H9 (cell line): ENCODE results near the gene PTK7. TPM values are rescaled to one million over a fixed set of nuclear protein-coding genes. Genes with fewer than 3 reads are reported as not detected.

ENCODE experiments used
- DNase-seq: peaks from one replicate; pipeline ENCODE4 v3.0.0-alpha.2; 2017
- H2AFZ ChIP-seq: one replicate; pipeline ENCODE4 v1.6.1; 2013; ENCODE audit warnings: mild to moderate bottlenecking, low read length, control low read depth, moderate library complexity
- H2AK5ac ChIP-seq: 2 replicates; pipeline ENCODE4 v1.6.1; 2013; ENCODE audit warnings: low read length, control low read depth, mixed read lengths; ENCODE audit not compliant: insufficient read length
- H2BK120ac ChIP-seq: one replicate; pipeline ENCODE4 v1.6.1; 2013; ENCODE audit warnings: low read depth, mild to moderate bottlenecking, low read length, control low read depth, inconsistent platforms; ENCODE audit not compliant: poor library complexity, severe bottlenecking
- H2BK12ac ChIP-seq: 2 replicates; pipeline ENCODE4 v1.6.1; 2013; ENCODE audit warnings: low read length, control low read depth, mixed read lengths, low read depth; ENCODE audit not compliant: insufficient read length
- H2BK15ac ChIP-seq: 2 replicates; pipeline ENCODE4 v1.6.1; 2013; ENCODE audit warnings: low read depth, low read length, control low read depth
- H2BK20ac ChIP-seq: one replicate; pipeline ENCODE4 v1.6.1; 2013; ENCODE audit warnings: low read depth, mild to moderate bottlenecking, low read length, control low read depth, inconsistent platforms; ENCODE audit not compliant: poor library complexity, severe bottlenecking
- H2BK5ac ChIP-seq: 2 replicates; pipeline ENCODE4 v1.6.1; 2013; ENCODE audit warnings: low read length, control low read depth, mixed read lengths; ENCODE audit not compliant: insufficient read length
- H3K14ac ChIP-seq: 2 replicates; pipeline ENCODE4 v1.6.1; 2013; ENCODE audit warnings: low read length, control low read depth; ENCODE audit not compliant: insufficient read depth
- H3K18ac ChIP-seq: 2 replicates; pipeline ENCODE4 v1.6.1; 2013; ENCODE audit warnings: low read depth, mild to moderate bottlenecking, mixed read lengths, low read length, control low read depth; ENCODE audit not compliant: insufficient read length
- H3K23ac ChIP-seq: 2 replicates; pipeline ENCODE4 v1.6.1; 2013; ENCODE audit warnings: low read length, control low read depth, mixed read lengths, low read depth; ENCODE audit not compliant: insufficient read length
- H3K23me2 ChIP-seq: 2 replicates; pipeline ENCODE4 v1.6.1; 2013; ENCODE audit warnings: low read depth, mild to moderate bottlenecking, mixed read lengths, low read length, control low read depth; ENCODE audit not compliant: insufficient read length, poor library complexity, severe bottlenecking
- H3K27ac ChIP-seq: 2 replicates; pipeline ENCODE4 v1.5.1; 2013; ENCODE audit warnings: low read length, control low read depth, mixed read lengths, low read depth; ENCODE audit not compliant: insufficient read length
- H3K27me3 ChIP-seq: 2 replicates; pipeline ENCODE4 v1.6.1; 2013; ENCODE audit warnings: low read length, control low read depth, inconsistent platforms; ENCODE audit not compliant: insufficient read depth
- H3K4ac ChIP-seq: 2 replicates; pipeline ENCODE4 v1.6.1; 2013; ENCODE audit warnings: low read depth, mild to moderate bottlenecking, control low read depth, inconsistent platforms, low read length, moderate library complexity
- H3K4me1 ChIP-seq: 2 replicates; pipeline ENCODE4 v1.6.1; 2013; ENCODE audit warnings: low read length, control low read depth, inconsistent platforms; ENCODE audit not compliant: insufficient read depth
- H3K4me2 ChIP-seq: 2 replicates; pipeline ENCODE4 v1.6.1; 2013; ENCODE audit warnings: low read length, control low read depth, mixed read lengths; ENCODE audit not compliant: insufficient read length, insufficient read depth
- H3K56ac ChIP-seq: 2 replicates; pipeline ENCODE4 v1.6.1; 2013; ENCODE audit warnings: low read depth, mild to moderate bottlenecking, mixed read lengths, low read length, control low read depth; ENCODE audit not compliant: insufficient read length
- H3K79me1 ChIP-seq: 2 replicates; pipeline ENCODE4 v1.6.1; 2013; ENCODE audit warnings: low read depth, mild to moderate bottlenecking, moderate library complexity, low read length, control low read depth, inconsistent platforms; ENCODE audit not compliant: insufficient read depth, poor library complexity, severe bottlenecking
- H3K79me2 ChIP-seq: 2 replicates; pipeline ENCODE4 v1.6.1; 2013; ENCODE audit warnings: low read length, control low read depth, inconsistent platforms; ENCODE audit not compliant: insufficient read depth
- H3K9ac ChIP-seq: 2 replicates; pipeline ENCODE4 v1.6.1; 2013; ENCODE audit warnings: low read length, control low read depth, mixed read lengths; ENCODE audit not compliant: insufficient read length; ENCODE audit errors: extremely low read depth
- H3K9me3 ChIP-seq: one replicate; pipeline ENCODE4 v1.6.1; 2013; ENCODE audit warnings: low read depth, low read length, inconsistent platforms; ENCODE audit not compliant: control insufficient read depth
- H3T11ph ChIP-seq: one replicate; pipeline ENCODE4 v1.6.1; 2013; ENCODE audit warnings: mild to moderate bottlenecking, low read length, control low read depth, inconsistent platforms
- H4K20me1 ChIP-seq: one replicate; pipeline ENCODE4 v1.6.1; 2013; ENCODE audit not compliant: control insufficient read depth, insufficient read length, insufficient read depth
- H4K5ac ChIP-seq: 2 replicates; pipeline ENCODE4 v1.6.1; 2013; ENCODE audit warnings: low read depth, mild to moderate bottlenecking, mixed read lengths, low read length, control low read depth; ENCODE audit not compliant: insufficient read length
- H4K8ac ChIP-seq: replicated peaks from 2 replicates; pipeline ENCODE4 v1.6.1; 2013; ENCODE audit warnings: low read length, control low read depth, mixed read lengths, low read depth; ENCODE audit not compliant: insufficient read length
- H4K91ac ChIP-seq: 2 replicates; pipeline ENCODE4 v1.6.1; 2013; ENCODE audit warnings: low read depth, mild to moderate bottlenecking, moderate library complexity, mixed read lengths, low read length, control low read depth; ENCODE audit not compliant: insufficient read length
- H3K27ac Mint-ChIP-seq, 3 experiments: 2 replicates in 2 of 3; 3 replicates in 1 of 3; pipeline ENCODE4 v1.8.0; 2020 to 2021; ENCODE audit warnings: mixed read lengths in 3 of 3, mild to moderate bottlenecking in 1 of 3, moderate library complexity in 1 of 3
- H3K27me3 Mint-ChIP-seq: 2 replicates; pipeline ENCODE4 v1.8.0; 2021; ENCODE audit warnings: low read depth, mild to moderate bottlenecking, moderate library complexity, mixed read lengths
- H3K36me3 Mint-ChIP-seq, 3 experiments: 2 replicates in 2 of 3; 3 replicates in 1 of 3; pipeline ENCODE4 v1.8.0; 2020 to 2021; ENCODE audit warnings: low read depth in 3 of 3, mixed read lengths in 3 of 3; ENCODE audit not compliant: insufficient read depth in 1 of 3
- H3K4me1 Mint-ChIP-seq, 2 experiments: 2 replicates each; pipeline ENCODE4 v1.8.0; 2020; ENCODE audit warnings: mixed read lengths in 2 of 2
- H3K4me3 Mint-ChIP-seq, 2 experiments: 2 replicates in 1 of 2; 3 replicates in 1 of 2; pipeline ENCODE4 v1.8.0; 2020 to 2021; ENCODE audit warnings: mild to moderate bottlenecking in 2 of 2, mixed read lengths in 2 of 2, moderate library complexity in 1 of 2
- H3K9me3 Mint-ChIP-seq, 2 experiments: 2 replicates in 1 of 2; 3 replicates in 1 of 2; pipeline ENCODE4 v1.8.0; 2020; ENCODE audit warnings: mild to moderate bottlenecking in 2 of 2, mixed read lengths in 2 of 2, moderate library complexity in 1 of 2
- CTCF ChIP-seq: fragments of 200-600 bp; sonication (generic); conservative IDR thresholded peaks from 3 replicates; pipeline ENCODE4 v1.8.0; 2021; ENCODE audit warnings: antibody characterized with exemption, mild to moderate bottlenecking
- WGBS: extraction: QIAGEN DNeasy Blood & Tissue Kit; methylation state at CpG from one replicate; pipeline ENCODE4 v1.1.7; 2013; ENCODE audit warnings: missing lambda C conversion rate, low lambda C conversion rate, mixed read lengths; ENCODE audit not compliant: insufficient read length; ENCODE audit errors: extremely low coverage; 5-methylcytosine and 5-hydroxymethylcytosine counted together
- total RNA-seq: library from RNA; stranded (reverse); gene quantifications from 2 replicates; pipeline ENCODE4 v1.2.1, GENCODE V29; 2021

The PTK7 gene
- total RNA-seq, 1 experiment from 2014 or later, result 128 TPM

GRCh38 chr6:43045371-43045930 lies 30.7 kb upstream of the PTK7 start:
- Mint-ChIP-seq H3K27ac (peak overlapping the region in 1 of 3 experiments; percentile 78; a peak in 2 of 7 replicates), H3K27me3 (no peaks in the 10 kb centered on the region), H3K4me3 (no peak overlapping the region), H3K4me1 (no peaks in the 10 kb centered on the region), H3K36me3 (peaks cover 22 to 80% (median 79%) of the 10 kb centered on the region in 3 experiments), H3K9me3 (no peaks in the 10 kb centered on the region; a peak in 2 of 5 replicates)
- Histone ChIP-seq H2AK5ac (no peak overlapping the region), H2BK15ac (no peak overlapping the region), H3K23me2 (no peaks in the 10 kb centered on the region), H2BK20ac (no peak overlapping the region), H3K4me2 (no peak overlapping the region), H3K4ac (no peak overlapping the region), H3K9me3 (no peaks in the 10 kb centered on the region), H3K56ac (no peak overlapping the region), H3K9ac (no peak overlapping the region), H2AFZ (no peak overlapping the region), H3T11ph (no peak overlapping the region), H3K79me1 (no peaks in the 10 kb centered on the region), H3K79me2 (no peaks in the 10 kb centered on the region), H2BK5ac (no peak overlapping the region), H3K4me1 (no peaks in the 10 kb centered on the region), H3K27ac (no peak overlapping the region), H4K91ac (no peak overlapping the region), H2BK12ac (no peak overlapping the region), H4K20me1 (no peaks in the 10 kb centered on the region), H3K27me3 (no peaks in the 10 kb centered on the region), H2BK120ac (no peak overlapping the region), H4K8ac (no peak overlapping the region), H3K18ac (no peak overlapping the region), H4K5ac (no peak overlapping the region), H3K23ac (no peak overlapping the region), H3K14ac (no peak overlapping the region)
- no peak for TF ChIP-seq CTCF
- peak; percentile 22 for DNase-seq
- no CpG with 5 or more reads among the region's 11 CpGs for WGBS
